Fibroblast of lung (primary cell): ENCODE measurements around the gene DAZAP2.

Experiments used
- CTCF ChIP-seq, 2 donors: IDR thresholded peaks in 1 of 2; conservative IDR thresholded peaks in 1 of 2; 1 replicate in 1 of 2; 2 replicates in 1 of 2; pipeline ENCODE4 v1.5.1; 2011 to 2012; ENCODE audit warnings: low read length in 2 of 2, control low read depth in 1 of 2, inconsistent platforms in 1 of 2, low read depth in 1 of 2, mild to moderate bottlenecking in 1 of 2
- EZH2 ChIP-seq: IDR thresholded peaks from 2 replicates; pipeline ENCODE4 v1.5.1; 2012; ENCODE audit warnings: low read length, control low read depth, mild to moderate bottlenecking; ENCODE audit errors: missing control alignments

- TF ChIP-seq CTCF (conservative IDR thresholded peaks at IDR 0.05 in 1 of 2, IDR thresholded peaks at IDR 0.05 in 1 of 2; ENCODE audit: low read depth in 1 of 2, low read length in 2 of 2) (no peak), EZH2 (no peak)
Observed at GRCh38 chr12:51285843-51286242, 47.2 kb downstream of the DAZAP2 start.
